ENCODE data around the gene DDX3X.
A peak's percentile ranks its signal among the peaks of the same experiment; 100 is the strongest.
"Not testable (repeated sequence)": the region's sequence is repeated elsewhere in the genome, so short reads cannot be mapped to it uniquely, and the experiment has no call there.

The DDX3X gene

GRCh38 chrX:41373989-41374606 lies 40.1 kb downstream of the DDX3X start:
- no peak for DNase-seq (ENCODE audit: low spot score)

- DNase-seq (ENCODE audit: low spot score): no peak
Observed at GRCh38 chrX:41377624-41378023, 43.7 kb downstream of the DDX3X start.

DNA sequence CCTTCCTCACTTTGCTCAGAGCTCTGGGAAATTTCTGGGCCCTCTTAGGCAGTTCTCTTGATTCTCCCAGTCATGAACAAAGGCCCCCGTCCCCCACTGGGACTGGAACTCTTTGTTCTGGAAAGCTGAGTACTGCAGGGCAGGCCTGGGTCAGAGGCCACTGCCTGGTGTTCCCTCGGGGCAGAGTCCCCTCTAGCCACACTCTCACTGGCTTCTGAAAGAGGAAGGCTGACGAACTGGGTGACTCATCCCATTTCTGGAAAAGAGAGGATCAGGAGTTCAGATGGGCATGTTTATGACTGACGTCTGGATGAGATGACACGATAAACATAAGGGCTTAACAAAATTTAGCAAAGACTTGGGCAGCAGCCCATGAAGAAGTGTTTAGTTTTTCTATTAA lies 47.7 kb downstream of the DDX3X start:
- no peak for DNase-seq (ENCODE audit: low spot score)

DNA sequence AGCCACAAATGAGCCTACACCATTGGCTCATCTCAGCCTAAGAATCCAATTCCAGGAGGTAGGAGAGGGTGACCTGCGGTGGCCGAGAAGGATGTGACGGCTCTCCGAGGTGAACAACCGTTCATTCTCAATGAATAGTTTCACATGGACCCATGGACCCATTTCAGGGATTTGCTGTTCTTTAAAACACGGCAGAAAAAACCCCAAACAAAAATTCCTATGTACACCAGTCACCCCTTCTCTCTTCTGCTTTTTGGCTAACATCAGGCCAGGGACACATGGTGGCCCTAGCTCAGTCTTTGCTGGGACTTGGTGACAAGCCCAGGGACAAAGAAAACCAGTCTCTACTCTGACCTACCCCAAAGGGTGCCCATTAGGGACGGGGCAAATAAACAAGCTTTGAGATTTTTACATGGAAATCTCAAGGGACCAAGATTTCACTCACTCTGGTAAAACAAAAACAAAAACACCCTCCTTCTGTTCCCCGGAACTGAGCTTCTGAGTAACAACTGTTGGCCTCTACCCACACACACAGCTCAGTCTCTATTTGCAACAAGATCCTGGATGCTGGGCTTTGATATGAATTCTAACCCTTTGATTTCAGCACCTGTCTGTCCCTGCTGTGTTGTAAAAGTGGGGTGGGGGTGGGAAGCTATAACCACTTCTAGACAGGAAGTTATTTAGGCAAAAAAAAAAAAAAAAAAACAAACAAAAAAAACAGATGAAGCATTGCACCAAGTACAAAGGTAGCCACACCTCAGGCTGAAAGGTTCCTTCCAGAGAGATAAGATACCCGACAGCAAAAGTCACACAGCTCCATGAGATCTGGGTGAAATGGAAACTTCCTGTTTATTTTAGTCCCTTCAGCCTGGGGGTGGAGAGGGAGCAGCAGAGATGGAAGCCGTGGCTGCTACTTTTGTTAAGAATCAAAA lies 49.0 kb downstream of the DDX3X start:
- no peak for DNase-seq (ENCODE audit: low spot score)

DNA sequence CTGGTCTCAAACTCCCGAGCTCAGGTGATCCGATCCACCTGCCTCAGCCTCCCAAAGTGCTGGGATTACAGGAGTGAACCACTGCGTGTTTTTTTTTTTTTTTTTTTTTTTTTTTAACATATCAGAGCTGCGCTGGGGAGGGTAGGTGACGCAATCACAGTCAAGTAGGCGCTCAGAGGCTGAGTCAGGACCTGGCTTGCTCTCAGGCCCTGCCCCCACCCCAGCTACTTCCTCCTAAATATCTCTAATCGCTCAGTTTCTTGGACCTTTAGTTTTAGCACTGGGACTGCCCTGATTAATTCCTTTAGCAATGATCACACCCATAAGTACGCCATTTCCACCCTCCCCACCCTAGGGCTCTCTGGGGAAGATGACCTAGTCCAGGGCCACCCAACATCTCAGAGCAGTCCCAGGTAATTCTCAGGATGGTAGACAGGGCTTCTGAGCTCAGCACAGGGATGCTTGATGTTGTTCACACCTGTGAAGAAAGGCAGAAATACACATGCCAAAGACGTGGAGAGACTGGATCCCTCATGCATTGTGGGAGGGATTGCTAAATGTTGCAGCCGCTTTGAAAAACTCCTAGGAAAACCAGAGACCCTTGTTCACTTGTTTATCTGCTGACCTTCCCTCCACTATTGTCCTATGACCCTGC lies 50.2 kb downstream of the DDX3X start:
- DNase-seq (ENCODE audit: low spot score): peak; percentile 18

DNA sequence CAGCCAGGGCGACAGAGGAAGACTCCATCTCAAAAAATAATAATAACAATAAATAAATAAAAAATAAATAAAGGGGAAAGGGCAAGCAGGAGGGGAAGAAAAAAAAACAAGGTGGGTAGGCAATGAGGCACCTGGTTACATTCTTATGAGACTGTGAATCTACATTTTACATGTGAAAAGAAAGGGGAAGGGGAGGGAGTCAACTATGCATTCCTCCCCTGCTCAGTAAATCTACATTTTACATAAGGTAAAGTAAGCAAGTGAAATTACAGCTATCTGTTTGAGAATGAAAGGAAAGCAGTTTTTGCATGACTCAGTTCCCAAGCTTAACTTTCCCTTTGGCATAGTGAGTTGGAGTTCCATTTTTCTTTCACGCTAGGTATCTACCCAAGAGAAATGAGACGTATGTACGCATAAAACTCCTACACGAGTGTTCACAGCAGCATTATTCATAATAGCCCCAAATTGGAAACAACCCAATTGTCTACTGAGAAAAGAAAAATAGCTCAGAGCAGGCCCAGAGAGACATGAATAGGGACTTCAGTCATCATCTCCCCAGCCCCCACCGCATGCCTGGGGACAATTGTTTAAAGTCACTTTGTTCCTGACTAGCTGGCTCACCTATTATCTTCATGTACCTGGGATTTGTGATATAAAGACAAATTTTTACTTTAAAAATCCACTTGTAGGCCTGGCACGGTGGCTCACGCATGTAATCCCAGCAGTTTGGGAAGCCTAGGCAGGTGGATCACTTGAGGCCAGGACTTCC lies 52.4 kb downstream of the DDX3X start:
- no peak for DNase-seq (ENCODE audit: low spot score)

DNA sequence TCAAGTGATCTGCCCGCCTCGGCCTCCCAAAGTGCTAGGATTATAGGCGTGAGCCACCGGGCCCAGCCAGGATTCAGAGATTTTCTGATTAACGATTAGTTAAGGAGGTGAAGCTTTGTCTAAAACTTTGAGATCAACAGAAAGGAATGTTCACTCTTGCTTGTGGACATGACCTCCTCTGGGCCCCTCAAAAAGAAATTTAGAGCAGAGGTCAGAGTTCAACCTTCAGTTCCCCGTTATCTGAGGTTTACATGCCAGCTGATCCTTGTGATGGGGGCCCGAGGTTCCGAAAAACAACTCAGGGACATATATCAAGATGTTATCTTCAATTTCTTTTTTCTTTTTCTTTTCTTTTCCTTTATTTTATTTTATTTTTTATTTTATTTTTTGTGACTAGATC lies 54.6 kb downstream of the DDX3X start:
- DNase-seq (ENCODE audit: low spot score): no peak

GRCh38 chrX:41389311-41389888 lies 55.4 kb downstream of the DDX3X start:
- no peak for DNase-seq (ENCODE audit: low spot score)

DNA sequence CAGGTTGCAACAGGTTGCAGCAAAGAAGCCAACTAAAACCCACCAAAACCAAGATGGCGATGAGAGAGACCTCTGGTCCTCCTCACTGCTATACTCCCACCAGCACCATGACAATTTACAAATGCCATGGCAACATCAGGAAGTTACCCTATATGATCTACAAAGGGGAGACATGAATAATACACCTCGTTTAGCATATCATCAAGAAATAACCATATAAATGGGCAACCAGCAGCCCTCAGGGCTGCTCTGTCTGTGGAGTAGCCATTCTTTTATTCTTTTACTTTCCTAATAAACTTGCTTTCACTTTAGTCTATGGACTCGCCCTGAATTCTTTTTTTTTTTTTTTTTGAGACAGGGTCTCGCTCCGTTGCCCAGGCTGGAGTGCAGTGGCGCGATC lies 56.6 kb downstream of the DDX3X start:
- not testable (repeated sequence) for DNase-seq (ENCODE audit: low spot score)

- no peak for DNase-seq (ENCODE audit: low spot score)
Observed at GRCh38 chrX:41391606-41392005, 57.6 kb downstream of the DDX3X start.

DNA sequence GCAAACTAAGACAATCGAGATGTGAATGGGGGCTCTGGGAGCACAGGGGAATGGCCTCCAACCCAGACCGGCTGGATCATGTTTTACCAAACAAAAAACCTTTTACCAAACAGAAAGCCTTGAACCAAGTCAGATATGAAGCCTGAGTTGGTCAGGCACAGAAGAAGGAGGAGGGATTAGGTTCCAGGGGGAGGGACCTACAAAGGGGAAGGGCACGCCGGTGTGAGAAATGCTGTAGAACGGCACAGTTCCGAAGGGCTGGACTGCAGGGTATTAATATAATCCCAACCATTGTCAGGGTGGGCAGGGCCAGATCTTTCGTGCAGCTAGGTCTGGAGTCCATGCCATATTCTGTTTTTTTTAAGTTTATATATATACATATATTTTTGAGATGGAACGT lies 60.3 kb downstream of the DDX3X start:
- no peak for DNase-seq (ENCODE audit: low spot score)

- DNase-seq (ENCODE audit: low spot score): no peak
Observed at GRCh38 chrX:41397219-41397618, 63.3 kb downstream of the DDX3X start.

- DNase-seq (ENCODE audit: low spot score): no peak
Observed at GRCh38 chrX:41397768-41398167, 63.8 kb downstream of the DDX3X start.

- DNase-seq (ENCODE audit: low spot score): not testable (repeated sequence)
Observed at GRCh38 chrX:41402556-41402955, 68.6 kb downstream of the DDX3X start.

DNA sequence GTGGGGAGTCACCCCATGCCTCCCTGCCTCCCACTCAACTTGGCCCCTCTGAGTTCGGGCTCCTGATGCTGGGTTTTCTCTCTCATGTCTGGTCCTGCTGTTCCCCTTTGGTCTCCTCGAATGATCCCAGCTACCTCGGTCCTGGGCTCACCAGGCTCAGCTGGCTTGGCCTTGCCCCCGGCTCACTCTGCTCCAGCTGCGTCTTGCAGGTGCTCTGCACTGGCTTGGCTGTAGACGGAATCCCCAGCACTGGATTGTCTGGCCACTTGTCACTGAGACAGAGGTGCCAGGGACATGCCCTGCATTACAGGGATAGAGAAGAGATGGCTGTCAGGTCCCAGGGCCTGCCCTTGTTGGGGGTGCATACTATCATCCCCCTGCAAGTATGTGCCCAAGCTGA lies 71.6 kb downstream of the DDX3X start:
- DNase-seq (ENCODE audit: low spot score): no peak

GRCh38 chrX:41406201-41406600 lies 72.2 kb downstream of the DDX3X start:
- no peak for DNase-seq (ENCODE audit: low spot score)

- no peak for DNase-seq (ENCODE audit: low spot score)
Observed at GRCh38 chrX:41407816-41408215, 73.9 kb downstream of the DDX3X start.

DNA sequence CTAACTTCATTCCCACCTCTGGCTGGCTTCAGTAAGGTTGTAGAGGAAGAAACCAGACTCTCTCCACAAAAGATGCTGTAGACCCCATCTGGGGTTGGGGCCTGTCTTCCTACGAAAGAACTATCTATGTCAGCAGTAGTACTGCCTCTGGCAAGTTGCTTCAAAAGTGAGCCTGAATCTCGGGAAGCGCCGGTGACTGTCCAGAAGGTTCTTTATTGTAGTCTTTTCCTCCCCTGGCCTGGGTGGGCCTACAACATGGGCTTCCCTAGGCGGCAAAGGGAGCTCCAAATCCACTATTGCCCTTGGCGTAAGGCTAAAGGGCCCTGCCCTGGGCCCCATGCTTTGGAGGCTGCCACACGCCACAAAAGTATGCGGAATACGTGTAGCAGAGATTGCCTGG lies 74.6 kb downstream of the DDX3X start:
- DNase-seq (ENCODE audit: low spot score): no peak

DNA sequence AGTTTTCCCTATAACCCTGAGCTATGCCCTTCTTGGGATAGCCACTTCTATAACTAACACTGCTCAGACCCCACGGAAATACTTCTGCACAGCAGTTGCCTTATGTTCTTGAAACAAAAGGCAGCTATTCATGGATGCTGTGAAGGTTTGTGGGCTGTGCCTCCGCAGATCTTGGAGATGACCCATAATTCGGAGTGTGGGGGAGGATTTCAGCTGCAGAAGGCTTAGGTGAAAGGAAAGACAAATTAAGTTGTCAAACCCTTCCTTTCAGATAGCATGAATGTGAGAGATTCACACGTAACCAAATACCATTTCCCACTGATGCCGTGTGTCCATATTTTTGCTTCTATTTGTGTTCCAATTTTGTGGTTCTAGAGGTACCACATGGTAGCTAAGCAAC lies 75.0 kb downstream of the DDX3X start:
- no peak for DNase-seq (ENCODE audit: low spot score)

DNA sequence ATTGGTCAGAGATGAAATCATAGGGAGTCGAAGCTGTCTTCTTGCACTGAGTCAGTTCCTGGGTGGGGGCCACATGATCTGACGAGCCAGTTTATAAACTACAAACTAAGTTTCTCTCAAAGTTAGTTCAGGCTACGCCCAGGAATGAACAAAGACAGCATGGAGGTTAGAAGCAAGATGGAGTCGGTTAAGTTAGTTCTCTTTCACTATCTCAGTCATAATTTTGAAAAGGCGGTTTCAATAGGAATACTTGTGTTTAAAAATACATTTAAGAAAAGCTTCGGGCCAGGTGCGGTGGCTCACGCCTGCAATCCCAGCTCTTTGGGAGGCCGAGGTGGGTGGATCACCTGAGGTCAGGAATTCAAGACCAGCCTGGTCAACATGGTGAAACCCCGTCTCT lies 77.3 kb downstream of the DDX3X start:
- not testable (repeated sequence) for DNase-seq (ENCODE audit: low spot score)

DNA sequence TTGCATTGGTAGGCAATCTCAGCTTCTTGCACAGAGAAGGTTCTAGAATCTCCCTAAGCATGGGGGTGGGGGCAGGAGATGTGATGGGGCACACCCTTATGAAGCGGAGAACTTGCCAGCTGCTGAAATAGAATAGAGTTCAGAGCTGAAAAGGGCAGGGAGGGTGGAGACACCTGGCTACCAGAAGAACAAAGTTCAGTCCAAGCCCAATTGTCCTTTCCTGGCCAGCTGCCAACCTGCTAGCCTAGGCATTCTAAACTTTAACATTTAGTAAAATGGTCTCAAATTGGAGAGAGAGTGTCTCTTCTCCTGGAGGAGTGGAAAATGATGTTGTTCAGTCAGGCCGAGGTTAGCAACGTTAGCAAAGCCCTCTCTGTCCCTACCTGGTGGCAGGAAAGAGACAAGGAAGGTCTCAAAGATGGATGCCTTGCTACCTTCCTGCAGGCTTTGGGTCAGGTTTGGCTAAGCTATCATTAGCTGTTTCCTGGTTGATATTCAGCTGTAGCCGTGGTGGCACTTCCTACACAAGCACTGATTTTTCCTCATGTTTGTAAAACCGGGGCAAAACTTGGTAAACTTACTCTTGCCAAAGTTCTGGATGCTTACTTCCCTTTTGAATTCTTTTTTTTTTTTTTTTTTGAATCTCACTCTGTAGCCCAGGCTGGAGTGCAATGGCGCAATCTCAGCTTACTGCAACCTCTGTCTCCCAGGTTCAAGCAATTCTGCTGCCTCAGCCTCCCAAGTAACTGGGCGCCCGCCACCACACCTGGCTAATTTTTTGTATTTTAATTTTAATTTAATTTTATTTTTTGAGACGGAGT lies 78.5 kb downstream of the DDX3X start:
- DNase-seq (ENCODE audit: low spot score): no peak

Measured in hematopoietic multipotent progenitor cell treated with erythropoietin and hydrocortisone succinate and interleukin-3 and kit ligand, for 17 days (in vitro differentiated cells).